WTC11 (cell line): ENCODE results near the gene ARHGEF1. TPM values are rescaled to one million over a fixed set of nuclear protein-coding genes. Genes with fewer than 3 reads are reported as not detected.
A peak's percentile ranks its signal among the peaks of the same experiment; 100 is the strongest.

Source experiments
- ATAC-seq: fragments of 200-7000 bp; cut with Tn5 transposase; 2 replicates; pipeline ENCODE4 v1.10.0; 2021; ENCODE audit warnings: mild to moderate bottlenecking, moderate library complexity
- CTCF ChIA-PET: fragments of 300-600 bp; sonication (Branson Sonifier 250); formaldehyde crosslinking; loops from one replicate; lab custom pipeline; 2021; ENCODE audit warnings: antibody characterized with exemption; lab: Charles Lee
- POLR2A ChIA-PET: fragments of 350-600 bp; sonication (Branson Sonifier 250); formaldehyde crosslinking; loops from one replicate; lab custom pipeline; 2021; ENCODE audit warnings: antibody characterized with exemption; lab: Charles Lee
- DNase-seq: peaks from one replicate; pipeline ENCODE4 v3.0.0; 2021; ENCODE audit warnings: low spot score
- H3K27ac Mint-ChIP-seq: 2 replicates; pipeline ENCODE4 v1.8.0; 2021; ENCODE audit warnings: mixed read lengths
- H3K27me3 Mint-ChIP-seq: 2 replicates; pipeline ENCODE4 v1.8.0; 2021; ENCODE audit warnings: low read depth, mild to moderate bottlenecking, moderate library complexity, mixed read lengths
- H3K36me3 Mint-ChIP-seq: 2 replicates; pipeline ENCODE4 v1.8.0; 2021; ENCODE audit warnings: mixed read lengths
- H3K4me1 Mint-ChIP-seq: 2 replicates; pipeline ENCODE4 v1.8.0; 2022; ENCODE audit warnings: mixed read lengths
- H3K4me3 Mint-ChIP-seq: 2 replicates; pipeline ENCODE4 v1.8.0; 2021; ENCODE audit warnings: mild to moderate bottlenecking, moderate library complexity, mixed read lengths
- H3K9me3 Mint-ChIP-seq: 2 replicates; pipeline ENCODE4 v1.8.0; 2021; ENCODE audit warnings: mixed read lengths
- AR ChIP-seq: fragments of 250-450 bp; sonication (Bioruptor Pico); IDR thresholded peaks from 2 replicates; pipeline ENCODE4 v1.9.0; 2021; ENCODE audit warnings: mild to moderate bottlenecking
- ATF6 ChIP-seq: sonication (generic); formaldehyde crosslinking; IDR thresholded peaks from 2 replicates; pipeline ENCODE4 v1.8.1; 2023; ENCODE audit warnings: mild to moderate bottlenecking, missing genetic modification reagents
- E2F1 ChIP-seq: sonication (generic); formaldehyde crosslinking; IDR thresholded peaks from 2 replicates; pipeline ENCODE4 v1.8.0; 2022; ENCODE audit warnings: mild to moderate bottlenecking, missing genetic modification reagents
- E2F4 ChIP-seq: sonication (generic); formaldehyde crosslinking; IDR thresholded peaks from 2 replicates; pipeline ENCODE4 v1.8.1; 2022; ENCODE audit warnings: low read depth, mild to moderate bottlenecking, moderate library complexity, missing genetic modification reagents, borderline replicate concordance
- ELF4 ChIP-seq: sonication (generic); formaldehyde crosslinking; IDR thresholded peaks from 2 replicates; pipeline ENCODE4 v1.8.1; 2022; ENCODE audit warnings: low read depth, mild to moderate bottlenecking, moderate library complexity, missing genetic modification reagents
- EMX1 ChIP-seq: fragments of 250-450 bp; sonication (Bioruptor Pico); IDR thresholded peaks from 2 replicates; pipeline ENCODE4 v1.8.0; 2021; ENCODE audit warnings: mild to moderate bottlenecking
- ETV6 ChIP-seq: sonication (generic); formaldehyde crosslinking; IDR thresholded peaks from 2 replicates; pipeline ENCODE4 v1.8.1; 2022; ENCODE audit warnings: mild to moderate bottlenecking, missing genetic modification reagents
- FOXJ3 ChIP-seq: sonication (generic); formaldehyde crosslinking; IDR thresholded peaks from 2 replicates; pipeline ENCODE4 v1.9.0; 2021; ENCODE audit warnings: missing genetic modification reagents, mild to moderate bottlenecking, borderline replicate concordance
- FOXK1 ChIP-seq: sonication (generic); formaldehyde crosslinking; IDR thresholded peaks from 2 replicates; pipeline ENCODE4 v1.8.0; 2022; ENCODE audit warnings: mild to moderate bottlenecking, moderate library complexity, missing genetic modification reagents
- GABPB1 ChIP-seq: sonication (generic); formaldehyde crosslinking; IDR thresholded peaks from 2 replicates; pipeline ENCODE4 v1.8.1; 2023; ENCODE audit warnings: mild to moderate bottlenecking, missing genetic modification reagents
- JUN ChIP-seq: sonication (generic); formaldehyde crosslinking; IDR thresholded peaks from 2 replicates; pipeline ENCODE4 v1.8.0; 2023; ENCODE audit warnings: mild to moderate bottlenecking, missing genetic modification reagents
- KAT7 ChIP-seq: sonication (generic); formaldehyde crosslinking; IDR thresholded peaks from 2 replicates; pipeline ENCODE4 v1.8.1; 2023; ENCODE audit warnings: missing genetic modification reagents, mild to moderate bottlenecking, borderline replicate concordance
- MAX ChIP-seq: sonication (generic); formaldehyde crosslinking; IDR thresholded peaks from 2 replicates; pipeline ENCODE4 v1.8.0; 2022; ENCODE audit warnings: mild to moderate bottlenecking, missing genetic modification reagents
- MXD4 ChIP-seq: fragments of 250-450 bp; sonication (Bioruptor Pico); IDR thresholded peaks from 2 replicates; pipeline ENCODE4 v1.8.0; 2021; ENCODE audit warnings: mild to moderate bottlenecking, moderate library complexity, borderline replicate concordance
- TEAD1 ChIP-seq: sonication (generic); formaldehyde crosslinking; IDR thresholded peaks from 2 replicates; pipeline ENCODE4 v1.8.0; 2022; ENCODE audit warnings: mild to moderate bottlenecking, missing genetic modification reagents
- USF2 ChIP-seq: sonication (generic); formaldehyde crosslinking; IDR thresholded peaks from 2 replicates; pipeline ENCODE4 v1.8.1; 2023; ENCODE audit warnings: mild to moderate bottlenecking, missing genetic modification reagents, moderate library complexity
- ZBTB43 ChIP-seq: sonication (generic); formaldehyde crosslinking; IDR thresholded peaks from 2 replicates; pipeline ENCODE4 v1.8.1; 2023; ENCODE audit warnings: mild to moderate bottlenecking, missing genetic modification reagents
- ZNF317 ChIP-seq: sonication (generic); formaldehyde crosslinking; IDR thresholded peaks from 2 replicates; pipeline ENCODE4 v1.8.1; 2023; ENCODE audit warnings: low read depth, mild to moderate bottlenecking, moderate library complexity, missing genetic modification reagents, borderline replicate concordance
- ZNF671 ChIP-seq: fragments of 250-450 bp; sonication (Bioruptor Pico); IDR thresholded peaks from 2 replicates; pipeline ENCODE4 v1.8.0; 2021; ENCODE audit warnings: mild to moderate bottlenecking
- total RNA-seq: library from RNA; stranded (reverse); gene quantifications from 3 replicates; pipeline ENCODE4 v1.2.3, GENCODE V29; 2021
- TF ChIP-seq, protein P1 (sequence below): sonication (generic); formaldehyde crosslinking; IDR thresholded peaks from 2 replicates; pipeline ENCODE4 v1.8.1; 2023; ENCODE audit warnings: mild to moderate bottlenecking, missing genetic modification reagents, borderline replicate concordance

ARHGEF1 gene
- total RNA-seq, 1 experiment from 2014 or later = 102 TPM

DNA sequence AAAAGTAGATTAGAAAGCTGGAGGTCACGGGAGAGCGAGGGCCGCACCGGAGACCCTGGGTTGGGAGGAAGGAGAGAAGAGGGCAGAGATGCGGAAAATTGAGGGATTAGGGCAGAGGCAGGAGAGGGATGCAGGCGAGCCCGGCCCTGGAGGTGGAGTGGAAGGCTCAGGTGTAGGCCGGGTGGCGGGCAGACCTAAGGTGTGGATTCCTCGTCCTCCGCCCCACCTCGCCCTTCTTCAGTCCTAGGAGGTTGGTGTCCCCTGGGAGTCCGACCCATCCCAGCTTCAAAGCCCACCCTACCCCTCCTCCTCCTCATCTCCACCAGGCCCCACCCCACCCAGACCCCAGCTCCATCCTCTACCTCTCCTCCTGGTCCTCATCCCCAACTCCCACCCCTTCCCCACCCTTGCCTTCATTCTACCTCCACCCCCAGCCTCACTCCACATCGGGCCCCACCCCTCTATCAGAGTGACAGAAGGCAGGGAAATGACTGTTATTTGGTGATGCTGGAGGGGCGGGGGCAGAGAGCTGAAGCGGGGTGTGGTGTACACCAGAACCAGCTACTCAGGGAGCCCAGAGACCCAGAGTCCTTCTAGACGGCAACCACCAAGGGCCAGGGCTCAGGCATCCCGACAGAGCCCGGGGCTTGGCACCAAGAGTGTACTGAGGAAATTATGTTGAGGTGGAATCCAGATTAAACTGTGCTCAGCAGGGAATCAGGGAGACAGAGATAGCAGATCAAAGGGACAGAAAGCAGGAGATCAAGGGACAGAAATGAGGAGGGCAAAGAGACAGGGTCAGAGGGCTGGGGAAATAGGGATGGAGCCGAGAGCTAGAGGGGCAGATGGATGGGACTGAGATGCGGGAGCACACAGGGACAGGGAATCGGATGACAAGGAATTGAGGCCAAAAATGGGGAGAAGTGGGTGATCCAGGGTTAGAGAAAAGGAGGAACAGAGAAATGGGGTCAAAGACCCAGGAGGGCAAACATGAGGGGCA, 38.9 kb downstream of the ARHGEF1 start:
- peak; percentile 16 for ATAC-seq
- Mint-ChIP-seq H3K4me3 (peak overlapping the region; percentile 61), H3K27me3 (no peaks in the 10 kb centered on the region), H3K27ac (no peak overlapping the region), H3K36me3 (no peaks in the 10 kb centered on the region), H3K9me3 (no peaks in the 10 kb centered on the region), H3K4me1 (peaks cover 10% of the 10 kb centered on the region)
- ChIA-PET POLR2A (interaction anchor here (1.0 to 1.5 kb wide), 3 partner anchors 13 to 49 kb away, joined by 3 to 5 read pairs (median 4); no protein-coding TSS in a partner anchor), CTCF (interaction anchor here (0.7 to 2.1 kb wide), 8 partner anchors 9 to 220 kb away, joined by 3 to 14 read pairs (median 3); partner anchors contain the start of gene RABAC1)
- DNase-seq = no peak
- TF ChIP-seq TEAD1 (CRISPR knock-in tag) (no peak), EMX1 (CRISPR knock-in tag) (no peak), ATF6 (CRISPR knock-in tag) (no peak), E2F1 (CRISPR knock-in tag) (no peak), ZBTB43 (CRISPR knock-in tag) (no peak), FOXK1 (CRISPR knock-in tag) (no peak), ZNF671 (CRISPR knock-in tag) (no peak), ZNF317 (no peak), ELF4 (CRISPR knock-in tag) (no peak), USF2 (no peak), AR (CRISPR knock-in tag) (no peak), JUN (CRISPR knock-in tag) (no peak), GABPB1 (CRISPR knock-in tag) (no peak), ETV6 (no peak), KAT7 (no peak), MXD4 (CRISPR knock-in tag) (no peak), E2F4 (CRISPR knock-in tag) (no peak), FOXJ3 (CRISPR knock-in tag) (no peak), MAX (no peak)
- TF ChIP-seq, protein P1, sequence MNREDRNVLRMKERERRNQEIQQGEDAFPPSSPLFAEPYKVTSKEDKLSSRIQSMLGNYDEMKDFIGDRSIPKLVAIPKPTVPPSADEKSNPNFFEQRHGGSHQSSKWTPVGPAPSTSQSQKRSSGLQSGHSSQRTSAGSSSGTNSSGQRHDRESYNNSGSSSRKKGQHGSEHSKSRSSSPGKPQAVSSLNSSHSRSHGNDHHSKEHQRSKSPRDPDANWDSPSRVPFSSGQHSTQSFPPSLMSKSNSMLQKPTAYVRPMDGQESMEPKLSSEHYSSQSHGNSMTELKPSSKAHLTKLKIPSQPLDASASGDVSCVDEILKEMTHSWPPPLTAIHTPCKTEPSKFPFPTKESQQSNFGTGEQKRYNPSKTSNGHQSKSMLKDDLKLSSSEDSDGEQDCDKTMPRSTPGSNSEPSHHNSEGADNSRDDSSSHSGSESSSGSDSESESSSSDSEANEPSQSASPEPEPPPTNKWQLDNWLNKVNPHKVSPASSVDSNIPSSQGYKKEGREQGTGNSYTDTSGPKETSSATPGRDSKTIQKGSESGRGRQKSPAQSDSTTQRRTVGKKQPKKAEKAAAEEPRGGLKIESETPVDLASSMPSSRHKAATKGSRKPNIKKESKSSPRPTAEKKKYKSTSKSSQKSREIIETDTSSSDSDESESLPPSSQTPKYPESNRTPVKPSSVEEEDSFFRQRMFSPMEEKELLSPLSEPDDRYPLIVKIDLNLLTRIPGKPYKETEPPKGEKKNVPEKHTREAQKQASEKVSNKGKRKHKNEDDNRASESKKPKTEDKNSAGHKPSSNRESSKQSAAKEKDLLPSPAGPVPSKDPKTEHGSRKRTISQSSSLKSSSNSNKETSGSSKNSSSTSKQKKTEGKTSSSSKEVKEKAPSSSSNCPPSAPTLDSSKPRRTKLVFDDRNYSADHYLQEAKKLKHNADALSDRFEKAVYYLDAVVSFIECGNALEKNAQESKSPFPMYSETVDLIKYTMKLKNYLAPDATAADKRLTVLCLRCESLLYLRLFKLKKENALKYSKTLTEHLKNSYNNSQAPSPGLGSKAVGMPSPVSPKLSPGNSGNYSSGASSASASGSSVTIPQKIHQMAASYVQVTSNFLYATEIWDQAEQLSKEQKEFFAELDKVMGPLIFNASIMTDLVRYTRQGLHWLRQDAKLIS (CRISPR knock-in tag) = no peak
